Stimulated activated CD4-positive, alpha-beta T cell treated with anti-CD3 and anti-CD28 coated beads, Interleukin-12 subunit alpha, Interleukin-12 subunit beta, amount 100 ng/mL, for 4 hours (primary cell): ENCODE measurements around the gene SPACA5B.
"Not testable (repeated sequence)": the region's sequence is repeated elsewhere in the genome, so short reads cannot be mapped to it uniquely, and the experiment has no call there.

Source experiments
- DNase-seq: peaks from one replicate; pipeline ENCODE4 v3.0.0-alpha.2; 2020

SPACA5B gene

DNA sequence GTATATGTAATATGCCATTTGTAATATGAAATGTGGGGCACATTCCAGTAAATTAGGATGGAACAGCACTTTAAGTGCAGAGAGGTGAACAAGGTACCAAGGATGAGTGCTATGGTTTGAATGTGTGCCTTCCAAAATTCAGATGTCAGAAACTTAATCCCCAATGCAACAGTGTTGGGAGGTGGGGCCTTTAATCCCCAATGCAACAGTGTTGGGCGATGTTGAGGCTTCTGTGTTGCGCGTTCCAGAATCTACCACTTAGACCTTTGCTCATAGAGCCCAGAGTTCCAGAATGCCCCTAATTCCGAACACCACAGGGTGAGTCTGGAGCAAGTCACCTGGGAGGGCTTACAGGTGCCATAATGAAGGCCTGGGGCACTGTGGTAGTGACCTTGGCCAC, at the start of gene SPACA5B:
Gene SPACA5B, plus strand, starts transcription at position 301 of the 400 bp plus-strand sequence. Its CDS starts 62 bp downstream, at position 363.
- DNase-seq = not testable (repeated sequence)

DNA sequence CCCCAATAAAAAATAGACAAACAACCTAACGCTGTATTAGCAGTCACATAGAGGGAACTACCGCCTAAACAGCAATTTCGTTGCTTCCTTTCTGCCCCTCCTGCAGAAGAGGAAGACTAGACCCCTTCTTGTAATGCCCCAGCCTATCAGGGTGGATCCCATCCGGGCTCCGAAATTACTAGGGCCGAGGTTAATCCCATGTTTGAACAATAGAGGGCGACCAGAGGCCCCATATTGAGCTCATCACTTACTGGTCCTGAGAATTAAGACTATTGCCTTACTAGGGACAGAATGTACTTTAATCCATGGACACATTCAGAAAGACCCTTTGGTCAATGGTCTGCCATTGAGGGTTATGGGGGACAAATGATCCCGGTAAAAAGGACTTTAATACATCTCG, 47.2 kb upstream of the SPACA5B start:
- peak; percentile 26 for DNase-seq

DNA sequence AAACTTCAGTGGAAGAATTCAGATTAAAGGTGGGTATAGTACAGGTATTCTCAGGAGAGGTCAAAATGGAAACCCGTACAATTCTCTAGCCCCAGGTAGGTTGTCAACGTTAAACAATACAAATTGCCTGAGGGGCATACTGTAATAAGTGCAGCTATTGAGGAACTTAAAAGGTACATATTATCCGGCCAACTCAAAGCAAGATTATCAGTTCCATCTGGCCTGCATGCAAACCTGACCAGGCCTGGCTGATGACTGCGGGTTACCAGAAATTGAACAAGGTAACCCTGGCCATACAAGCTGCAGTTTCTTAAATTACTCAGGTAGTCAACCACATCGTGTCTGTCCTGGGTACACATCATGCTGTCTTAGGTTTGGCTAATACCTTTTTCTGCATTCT, 46.7 kb upstream of the SPACA5B start:
- DNase-seq = no peak

DNA sequence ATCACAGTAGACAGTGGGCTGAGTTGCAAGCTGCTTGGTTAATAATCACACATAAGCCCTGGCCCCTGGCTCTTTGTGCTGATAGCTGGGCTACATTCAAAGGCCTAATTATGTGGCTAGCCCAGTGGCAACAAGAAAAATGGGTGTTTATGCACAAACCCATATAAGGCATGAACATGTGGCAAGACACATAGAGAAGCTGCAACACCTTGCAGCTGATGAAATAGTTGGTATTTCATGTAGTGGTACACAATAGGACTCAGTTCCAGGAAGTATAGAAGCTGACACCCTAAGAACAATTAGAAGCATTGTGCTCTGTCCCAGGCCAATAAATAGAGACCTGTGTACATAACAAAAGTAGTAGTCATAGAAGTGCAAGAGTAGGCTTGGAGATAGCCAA, 44.3 kb upstream of the SPACA5B start:
- no peak for DNase-seq

DNA sequence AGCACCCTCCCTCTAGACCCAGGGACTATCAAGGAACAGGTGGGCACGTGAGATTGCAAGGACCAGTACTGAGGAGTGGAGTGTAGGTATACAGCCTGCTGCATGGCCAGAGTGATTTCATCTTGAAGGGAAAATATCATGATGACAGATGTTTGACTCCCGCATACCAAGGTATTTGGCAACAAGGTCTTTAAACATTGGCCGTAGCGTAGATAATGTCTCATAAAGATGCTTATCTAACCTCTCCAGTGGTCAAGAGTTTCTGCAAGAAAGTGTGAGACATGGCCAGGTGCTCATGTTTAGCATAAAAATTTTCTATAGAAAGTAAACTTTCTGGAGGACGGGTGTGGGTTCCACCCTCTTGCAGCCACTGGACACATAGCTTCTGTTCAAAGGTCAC, 40.3 kb upstream of the SPACA5B start:
- no peak for DNase-seq

DNA sequence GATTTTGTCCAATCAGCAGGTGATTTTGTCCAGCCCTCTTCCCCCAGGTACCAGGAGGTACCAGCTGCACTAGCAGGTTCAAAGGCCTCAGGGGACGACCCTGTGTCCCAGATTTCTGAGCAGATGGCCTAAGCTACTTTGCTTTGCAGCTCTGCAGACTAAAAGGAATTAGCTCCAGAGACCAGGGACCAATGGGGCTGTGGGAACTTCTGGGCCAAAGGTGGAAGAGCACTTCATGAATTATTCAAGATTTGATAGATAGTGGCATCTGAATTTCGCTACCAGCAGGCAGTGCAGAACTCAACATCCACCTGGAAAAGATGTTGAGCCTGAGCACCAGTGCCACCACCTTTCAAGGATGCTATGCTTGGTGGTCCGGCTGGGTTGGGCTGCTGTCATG, 37.9 kb upstream of the SPACA5B start:
- DNase-seq = not testable (repeated sequence)

DNA sequence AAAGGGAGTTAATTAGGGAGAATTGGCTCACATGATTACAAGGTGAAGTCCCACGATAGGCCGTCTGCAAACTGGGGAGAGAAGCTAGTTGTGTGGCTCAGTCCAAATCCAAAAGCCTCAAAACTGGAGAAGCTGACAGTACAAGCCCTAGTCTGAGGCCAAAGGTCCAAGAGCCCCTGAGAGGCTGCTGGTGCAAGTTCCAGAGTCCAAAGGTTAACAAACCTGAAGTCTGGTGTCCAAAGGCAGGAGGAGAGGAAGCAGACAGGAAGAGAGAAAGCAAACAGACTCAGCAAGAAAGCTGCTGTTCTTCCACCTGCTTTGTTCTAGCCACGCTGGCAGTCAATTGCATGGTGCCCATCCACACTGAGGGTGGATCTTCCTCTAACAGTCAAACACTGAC, 29.0 kb upstream of the SPACA5B start:
- no peak for DNase-seq

DNA sequence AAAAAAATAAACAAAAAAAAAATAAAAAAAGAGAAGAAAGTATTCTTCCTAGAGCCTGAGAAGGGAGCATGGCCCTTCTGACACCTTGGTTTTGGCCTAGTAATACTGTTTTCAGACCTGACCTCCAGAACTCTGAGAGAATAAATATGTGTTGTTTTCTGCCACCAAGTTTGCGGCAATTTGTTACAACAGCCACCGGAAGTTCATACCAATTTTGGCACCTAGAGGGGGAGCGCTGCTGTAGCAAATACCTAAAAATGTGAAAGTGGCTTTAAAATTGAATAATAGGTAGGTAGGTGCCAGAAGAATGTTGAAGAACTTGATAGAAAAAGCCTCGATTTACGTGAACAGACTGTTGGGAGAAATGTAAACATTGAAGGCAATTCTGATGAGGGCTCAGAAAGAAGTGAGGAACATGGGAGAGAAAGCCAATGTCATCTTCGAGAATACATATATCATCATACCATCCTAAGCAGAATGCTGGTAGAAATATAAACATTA, 27.5 kb upstream of the SPACA5B start:
- DNase-seq = no peak

DNA sequence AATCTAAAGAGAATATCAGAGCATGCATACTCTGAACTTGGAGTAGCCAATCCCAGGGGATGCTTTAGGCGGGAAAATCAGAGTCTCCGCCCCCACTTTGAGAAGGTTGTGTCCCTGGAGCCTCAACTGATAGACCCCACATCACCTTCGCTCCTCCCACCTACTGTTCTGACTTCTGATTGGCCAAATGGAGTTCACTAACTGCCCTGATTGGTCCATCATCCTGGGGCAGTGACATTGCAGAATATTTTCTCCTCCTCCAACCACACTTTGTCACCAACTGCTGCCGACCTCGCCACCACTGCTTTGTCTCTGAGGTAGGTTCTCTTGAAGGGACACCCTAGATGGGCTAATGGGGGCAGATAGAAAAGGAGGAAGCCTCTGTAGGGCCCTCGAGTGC, 22.7 kb upstream of the SPACA5B start:
- no peak for DNase-seq

DNA sequence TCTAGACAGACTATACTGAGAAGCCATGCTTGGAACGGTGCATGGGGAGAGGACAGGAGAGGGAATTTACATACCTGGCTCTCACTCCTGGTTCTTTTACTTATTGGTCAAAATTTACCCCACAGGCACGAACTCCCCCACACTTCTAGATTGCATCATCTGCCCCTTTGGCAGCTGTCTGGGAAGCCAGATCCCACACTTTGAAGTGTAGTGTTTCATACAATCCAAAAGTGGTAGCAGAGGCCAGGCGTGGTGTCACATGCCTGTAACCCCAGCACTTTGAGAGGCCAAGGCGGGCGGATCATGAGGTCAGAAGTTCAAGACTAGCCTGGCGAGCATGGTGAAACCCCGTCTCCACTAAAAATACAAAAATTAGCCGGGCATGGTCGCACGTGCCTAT, 5.1 kb upstream of the SPACA5B start:
- DNase-seq = not testable (repeated sequence)

DNA sequence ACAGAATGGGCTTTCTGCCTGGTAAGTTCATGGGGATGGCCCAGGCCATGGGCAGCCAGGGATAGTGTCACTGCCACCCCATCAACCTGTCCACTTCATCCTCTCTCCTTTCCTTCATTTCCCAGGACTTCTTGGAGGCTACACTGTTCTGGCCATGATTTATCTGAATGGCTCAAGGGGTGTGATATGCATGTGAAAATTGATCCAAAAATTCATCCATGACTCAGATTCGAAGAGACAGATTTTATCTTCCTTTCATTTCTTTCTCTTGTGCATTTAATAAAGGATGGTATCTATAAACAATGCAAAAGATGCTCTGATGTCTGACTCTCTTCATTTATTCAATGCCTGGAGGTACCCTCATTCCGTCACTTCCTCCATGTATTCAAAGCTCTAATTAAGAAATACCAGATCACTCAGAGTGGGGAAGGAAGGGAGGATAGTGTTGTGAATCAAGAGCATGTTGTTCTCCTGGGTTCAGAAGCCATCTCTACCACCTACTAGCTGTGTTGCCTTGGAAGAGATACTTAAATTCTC, 1.9 kb downstream of the SPACA5B start:
- DNase-seq = not testable (repeated sequence)

DNA sequence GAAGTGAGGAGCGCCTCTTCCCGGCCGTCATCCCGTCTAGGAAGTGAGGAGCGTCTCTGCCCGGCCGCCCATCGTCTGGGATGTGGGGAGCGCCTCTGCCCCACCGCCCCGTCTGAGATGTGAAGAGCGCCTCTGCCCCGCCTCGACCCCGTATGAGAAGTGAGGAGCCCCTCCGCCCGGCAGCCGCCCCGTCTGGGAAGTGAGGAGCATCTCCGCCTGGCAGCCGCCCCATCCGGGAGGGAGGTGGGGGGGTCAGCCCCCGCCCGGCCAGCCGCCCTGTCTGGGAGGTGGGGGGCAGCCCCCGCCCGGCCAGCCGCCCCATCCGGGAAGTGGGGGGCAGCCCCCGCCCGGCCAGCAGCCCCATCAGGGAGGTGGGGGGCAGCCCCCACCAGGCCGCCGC, 8.7 kb downstream of the SPACA5B start:
- DNase-seq = not testable (repeated sequence)

DNA sequence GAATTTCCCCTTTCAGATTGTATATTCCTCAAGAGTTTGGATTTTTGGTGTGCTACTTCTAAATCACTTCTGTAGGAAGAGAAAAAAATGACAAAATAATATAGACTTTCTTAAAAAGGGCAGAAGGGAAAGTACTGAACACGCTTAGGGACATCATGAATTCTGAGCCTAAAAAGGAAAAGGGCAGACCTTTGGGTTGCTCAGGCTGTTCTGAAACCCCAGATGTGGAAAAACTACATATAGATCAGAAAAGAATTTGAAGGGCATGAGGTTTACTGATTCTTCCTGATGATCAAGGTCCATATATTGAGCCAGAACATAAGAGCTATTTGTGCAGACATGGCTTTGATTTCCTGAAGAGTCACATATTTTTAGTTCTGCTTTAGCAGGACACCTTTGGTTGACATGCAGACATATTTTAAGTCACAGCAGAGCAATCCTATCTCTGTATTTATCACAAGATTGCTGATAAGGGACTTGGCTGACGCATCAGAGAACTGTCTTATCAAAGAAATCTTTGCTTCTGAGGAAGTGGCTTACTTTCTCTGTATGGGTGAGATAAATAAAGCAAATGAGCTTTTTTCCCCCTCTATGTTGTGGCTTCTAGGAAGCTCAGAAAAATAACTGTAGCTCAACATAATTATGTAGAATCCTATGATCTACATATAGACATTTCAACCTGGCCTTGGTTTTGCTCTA, 11.5 kb downstream of the SPACA5B start:
- not testable (repeated sequence) for DNase-seq

DNA sequence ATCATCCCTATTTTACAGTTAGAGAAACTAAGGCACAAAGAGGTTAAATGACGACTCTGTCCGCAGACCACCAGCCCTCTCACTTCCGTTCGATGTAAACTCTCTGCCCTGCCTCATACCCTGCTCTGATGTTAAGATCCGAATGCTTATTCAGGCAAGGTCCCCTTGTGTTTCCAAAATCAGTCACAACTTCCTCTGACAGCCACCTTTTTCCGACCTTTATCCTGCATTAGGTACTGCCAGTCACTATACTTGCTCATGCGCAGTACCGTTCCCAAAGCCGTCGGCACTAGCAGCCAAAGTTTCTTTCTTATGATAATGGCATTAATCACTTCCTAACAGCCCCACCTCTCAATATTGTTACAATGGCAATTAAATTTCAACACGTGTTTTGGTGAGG, 12.3 kb downstream of the SPACA5B start:
- DNase-seq = peak; percentile 25

DNA sequence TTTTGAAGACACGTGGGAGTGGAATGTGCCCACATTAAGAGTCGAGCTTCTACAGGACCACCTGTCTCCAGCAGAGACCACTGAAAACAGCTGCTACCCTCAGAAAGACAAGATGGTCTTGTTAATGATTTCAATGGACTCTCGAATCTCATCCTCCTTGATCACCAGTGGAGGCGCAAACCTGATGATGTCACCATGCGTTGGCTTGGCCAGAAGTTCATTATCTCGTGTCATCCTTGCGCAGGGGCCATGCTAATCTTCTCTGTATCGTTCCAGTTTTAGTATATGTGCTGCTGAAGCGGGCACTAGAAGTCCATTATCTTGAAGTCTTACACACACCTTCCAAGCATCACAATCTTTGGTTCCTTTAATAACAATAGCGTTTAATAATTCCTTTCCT, 23.3 kb downstream of the SPACA5B start:
- DNase-seq = no peak

DNA sequence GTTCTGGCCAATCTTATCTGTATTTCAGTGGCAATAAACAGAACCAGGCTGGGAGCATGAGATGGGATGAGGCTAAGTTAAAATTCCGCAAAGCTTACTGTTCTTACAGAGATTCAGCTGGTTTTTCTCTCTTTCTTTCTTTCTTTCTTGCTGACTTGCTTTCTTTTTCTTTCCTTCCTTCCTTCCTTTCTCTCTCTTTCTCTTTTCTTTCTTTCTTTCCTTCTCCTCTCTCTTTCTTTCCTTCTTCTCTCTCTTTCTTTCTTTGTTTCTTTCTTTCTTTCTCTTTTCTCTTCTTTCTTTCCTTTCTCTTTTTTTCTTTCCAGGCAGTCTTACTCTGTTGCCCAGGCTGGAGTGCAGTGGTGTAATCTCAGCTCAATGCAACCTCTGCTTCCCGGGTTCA, 24.4 kb downstream of the SPACA5B start:
- DNase-seq = no peak

DNA sequence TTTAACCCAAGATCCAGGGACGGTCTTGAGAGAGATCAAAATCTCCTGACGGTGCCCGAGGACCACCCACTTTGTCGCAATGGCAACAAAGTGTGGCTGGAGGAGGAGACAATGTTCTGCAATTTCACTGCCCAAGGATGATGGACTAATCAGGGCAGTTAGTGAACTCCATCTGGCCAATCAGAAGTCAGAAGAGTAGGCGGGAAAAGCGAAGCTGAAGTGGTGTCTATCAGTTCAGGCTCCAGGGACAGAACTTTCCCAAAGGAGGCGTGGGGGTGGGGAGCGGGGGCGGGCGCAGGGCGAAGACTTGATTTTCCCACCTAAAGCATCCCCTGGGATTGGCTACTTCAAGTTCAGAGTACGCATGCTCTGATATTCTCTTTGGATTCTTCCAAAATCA, 25.6 kb downstream of the SPACA5B start:
- no peak for DNase-seq

DNA sequence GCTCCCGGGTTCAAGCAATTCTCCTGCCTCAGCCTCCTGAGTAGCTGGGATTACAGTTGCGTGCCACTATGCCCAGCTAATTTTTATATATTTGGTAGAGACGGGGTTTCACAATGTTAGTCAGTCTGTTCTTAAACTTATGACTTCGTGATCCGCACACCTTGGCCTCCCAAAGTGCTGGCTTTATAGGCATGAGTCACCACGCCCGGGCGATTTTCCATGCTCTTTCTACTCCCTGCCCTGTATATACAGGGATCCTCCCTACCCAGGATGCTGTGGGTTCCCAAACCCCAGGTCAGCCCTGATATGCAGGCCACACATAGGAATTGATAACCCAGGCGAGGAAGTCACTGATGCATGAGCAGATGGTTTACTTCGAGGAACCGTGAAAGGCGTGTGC, 34.8 kb downstream of the SPACA5B start:
- no peak for DNase-seq

DNA sequence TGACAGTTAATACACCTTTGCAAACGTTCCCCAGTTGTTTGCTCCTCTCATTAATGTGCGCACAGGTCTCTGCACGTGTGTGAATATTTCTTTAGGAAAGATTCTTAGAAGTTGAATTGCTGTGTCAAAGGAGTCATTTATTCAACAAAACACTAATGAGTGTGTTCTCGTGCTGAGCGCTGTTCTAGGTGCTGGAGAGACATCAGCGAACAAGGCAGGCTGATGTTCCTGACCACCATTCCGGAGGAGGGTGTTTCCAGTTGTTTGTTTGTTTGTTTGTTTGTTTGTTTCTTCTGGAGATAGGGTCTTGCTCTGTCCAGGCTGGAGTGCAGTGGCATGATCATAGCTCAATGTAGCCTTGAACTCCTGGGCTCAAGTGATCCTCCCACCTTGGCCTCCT, 35.9 kb downstream of the SPACA5B start:
- not testable (repeated sequence) for DNase-seq

DNA sequence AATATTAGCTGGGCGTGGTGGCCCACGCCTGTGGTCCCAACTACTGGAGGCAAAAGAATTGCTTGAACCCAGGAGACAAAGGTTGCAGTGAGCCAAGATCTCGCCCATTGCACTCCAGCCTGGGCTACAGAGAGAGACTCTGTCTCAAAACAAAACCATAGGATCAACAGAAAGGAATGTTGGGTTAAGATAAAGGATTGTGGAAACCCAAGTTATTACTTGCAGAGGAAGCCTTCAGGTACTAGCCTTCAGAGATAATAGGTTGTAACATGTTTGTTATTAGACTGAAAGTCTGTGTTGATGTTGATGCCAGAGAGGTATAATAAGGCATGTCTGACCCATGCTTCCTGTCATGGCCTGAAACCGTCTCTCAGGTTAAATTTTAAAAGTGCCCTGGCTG, 49.3 kb downstream of the SPACA5B start:
- DNase-seq = no peak

DNA sequence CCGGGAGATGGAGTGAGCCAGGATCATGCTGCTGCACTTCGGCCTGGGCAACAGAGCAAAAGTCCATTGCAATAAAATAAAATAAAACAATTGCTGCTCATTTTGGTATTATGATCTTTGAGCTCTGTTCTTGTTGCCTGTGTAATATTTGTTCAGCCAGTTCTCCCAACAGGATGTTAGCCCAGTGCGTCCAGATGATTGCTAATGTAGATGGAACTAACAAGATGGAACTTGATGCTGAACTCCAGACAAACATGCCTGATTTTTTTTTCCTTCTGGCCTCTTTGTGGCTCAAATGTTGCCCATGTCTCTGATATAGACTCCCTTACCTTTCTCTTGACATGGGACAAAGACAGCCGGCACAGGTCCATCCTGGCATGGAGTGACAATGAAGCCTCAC, 50.4 kb downstream of the SPACA5B start:
- no peak for DNase-seq

DNA sequence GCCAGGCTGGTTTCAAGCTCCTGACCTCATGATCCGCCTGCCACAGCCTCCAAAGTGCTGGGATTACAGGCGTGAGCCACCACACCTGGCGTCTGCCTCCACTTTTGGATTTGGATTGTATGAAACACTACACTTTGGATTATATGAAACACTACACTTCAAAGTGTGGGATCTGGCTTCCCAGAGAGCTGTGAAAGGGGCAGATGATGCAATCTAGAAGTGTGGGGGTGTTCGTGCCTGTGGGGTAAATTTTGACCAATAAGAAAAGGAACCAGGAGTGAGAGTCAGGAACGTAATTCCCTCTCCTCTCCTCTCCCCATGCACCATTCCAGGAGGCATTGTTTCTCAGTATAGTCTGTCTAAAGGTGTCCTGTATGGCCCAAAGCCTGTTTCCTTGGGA, 51.5 kb downstream of the SPACA5B start:
- not testable (repeated sequence) for DNase-seq
